Measurements from ENCODE around the gene CPNE5.

The CPNE5 gene

DNA sequence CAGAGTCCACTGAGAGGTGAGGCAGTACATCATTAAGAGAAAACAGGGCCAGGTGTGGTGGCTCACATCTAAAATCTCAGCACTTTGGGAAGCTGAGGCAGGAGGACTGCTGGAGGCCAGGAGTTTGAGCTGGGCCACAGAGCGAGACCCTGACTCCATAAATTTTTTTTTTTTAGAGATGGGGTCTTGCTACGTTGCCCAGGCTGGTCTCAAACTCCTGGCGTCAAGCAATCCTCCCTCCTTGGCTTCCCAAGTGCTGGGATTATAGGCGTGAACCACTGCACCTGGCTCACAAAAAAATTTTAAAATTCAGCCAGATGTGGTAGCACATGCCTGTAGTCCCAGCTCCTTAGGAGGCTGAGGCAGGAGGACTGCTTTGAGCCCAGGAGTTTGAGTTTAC, 18.1 kb upstream of the CPNE5 start:
- DNase-seq (ENCODE audit: low read depth in 2 of 2), result no peak

DNA sequence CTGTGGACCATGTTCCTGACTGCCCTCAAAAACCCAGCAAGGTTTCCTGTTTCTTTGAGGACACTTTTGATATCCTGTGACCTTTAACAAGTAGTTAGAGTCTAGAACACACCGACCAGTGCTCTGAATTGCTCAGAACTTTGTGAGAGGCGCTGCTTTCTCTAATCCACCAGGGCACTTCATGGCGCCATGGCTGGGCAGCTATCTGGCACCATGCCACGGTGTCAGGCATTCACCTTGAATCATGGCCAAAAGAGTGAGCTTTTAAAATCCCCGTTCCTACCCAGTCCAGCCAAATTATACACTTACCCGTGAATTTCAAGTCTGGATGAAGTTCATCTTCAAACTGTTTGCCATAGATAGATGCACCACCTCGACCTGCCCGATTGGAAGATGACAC, 17.0 kb upstream of the CPNE5 start:
- DNase-seq (ENCODE audit: low read depth in 2 of 2), result no peak

DNA sequence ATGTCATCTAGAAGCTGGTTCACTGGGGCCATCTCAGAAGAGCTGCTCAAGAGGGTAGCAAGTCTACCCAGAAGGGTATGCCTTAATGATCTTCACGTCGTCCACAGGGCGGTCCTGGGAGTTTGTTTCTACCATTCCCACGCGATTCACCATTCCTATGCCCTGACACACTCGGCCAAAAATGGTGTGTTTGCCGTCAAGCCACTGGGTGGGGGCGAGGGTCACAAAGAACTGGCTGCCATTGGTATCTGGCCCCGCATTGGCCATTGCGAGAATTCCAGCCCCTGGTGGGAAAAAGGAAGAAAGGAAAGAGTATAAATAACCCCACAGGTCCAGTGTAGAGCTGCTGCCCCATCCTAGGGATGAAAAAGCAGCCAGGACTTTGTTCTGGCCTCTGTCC, 16.5 kb upstream of the CPNE5 start:
- no peak for DNase-seq (ENCODE audit: low read depth in 2 of 2)

DNA sequence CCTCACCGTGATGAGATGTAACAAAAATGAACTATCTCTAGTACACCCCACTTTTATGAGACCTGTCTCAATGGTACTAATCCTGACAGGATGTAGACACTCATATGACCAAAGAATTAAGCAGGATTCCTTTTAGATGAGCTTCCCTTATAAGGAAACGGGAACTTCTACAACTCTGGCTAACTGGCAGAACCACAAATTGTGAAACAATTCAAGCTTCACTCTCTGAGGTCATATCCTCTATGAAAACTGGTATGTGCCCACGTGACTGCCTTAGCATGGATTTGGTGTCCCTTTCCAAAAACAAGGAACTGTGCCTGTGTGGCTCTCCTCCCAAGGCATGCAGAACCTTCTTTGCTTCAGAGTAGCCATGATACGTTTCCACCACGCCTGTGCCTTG, 14.1 kb upstream of the CPNE5 start:
- DNase-seq (ENCODE audit: low read depth in 2 of 2), result no peak

- DNase-seq (ENCODE audit: low read depth in 2 of 2), result no peak
These were observed 13.4 kb upstream of the CPNE5 start for GRCh38 chr6:36852481-36853147.

DNA sequence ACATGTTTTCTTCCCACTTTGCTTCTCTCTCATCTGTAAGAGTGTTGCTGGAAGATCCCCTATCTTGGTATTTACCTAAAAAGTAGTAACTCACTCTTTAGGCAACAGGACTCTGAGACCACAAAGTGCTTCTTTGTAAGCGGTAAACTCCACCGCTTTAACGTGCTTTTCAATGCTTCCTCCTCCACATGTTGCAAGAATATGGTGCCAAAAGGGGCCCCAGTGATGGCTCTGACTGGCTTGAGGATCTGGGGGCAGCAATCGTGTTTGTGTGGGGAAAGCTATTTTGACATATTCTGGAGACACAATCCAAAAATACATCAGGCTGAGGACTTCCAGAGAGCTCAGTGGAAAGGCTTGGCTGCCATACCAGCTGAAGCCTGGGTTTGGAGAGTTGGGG, 12.4 kb upstream of the CPNE5 start:
- no peak for DNase-seq (ENCODE audit: low read depth in 2 of 2)

DNA sequence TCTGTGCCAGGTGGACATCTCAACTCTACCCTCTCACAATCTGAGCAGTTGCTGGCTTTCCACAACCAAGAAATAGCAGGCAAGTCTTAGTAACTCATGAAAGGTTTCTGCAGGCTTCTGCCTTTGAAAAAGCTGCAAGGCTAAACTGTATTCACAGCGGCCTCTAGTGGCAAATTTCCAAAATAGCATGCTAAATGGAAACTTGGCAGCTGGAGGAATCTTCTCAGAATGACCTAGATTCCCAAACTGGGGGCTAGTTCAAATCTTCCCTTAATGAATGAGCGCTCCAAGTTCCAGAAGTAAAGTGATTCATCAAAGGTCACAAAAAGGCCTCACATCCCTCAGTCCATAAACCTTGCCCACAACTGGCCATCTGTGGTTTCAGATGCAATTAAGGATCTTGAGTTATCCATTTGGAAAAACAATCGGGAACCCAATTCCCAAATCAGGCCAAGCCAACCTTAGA, 11.9 kb upstream of the CPNE5 start:
- DNase-seq (ENCODE audit: low read depth in 2 of 2), result no peak

GRCh38 chr6:36850021-36850420, 10.8 kb upstream of the CPNE5 start:
- DNase-seq (ENCODE audit: low read depth in 2 of 2), result no peak

GRCh38 chr6:36848658-36849441, 9.6 kb upstream of the CPNE5 start:
- DNase-seq (ENCODE audit: low read depth in 2 of 2), result no peak

- DNase-seq (ENCODE audit: low read depth in 2 of 2), result no peak
These were observed 8.7 kb upstream of the CPNE5 start for GRCh38 chr6:36847991-36848390.

DNA sequence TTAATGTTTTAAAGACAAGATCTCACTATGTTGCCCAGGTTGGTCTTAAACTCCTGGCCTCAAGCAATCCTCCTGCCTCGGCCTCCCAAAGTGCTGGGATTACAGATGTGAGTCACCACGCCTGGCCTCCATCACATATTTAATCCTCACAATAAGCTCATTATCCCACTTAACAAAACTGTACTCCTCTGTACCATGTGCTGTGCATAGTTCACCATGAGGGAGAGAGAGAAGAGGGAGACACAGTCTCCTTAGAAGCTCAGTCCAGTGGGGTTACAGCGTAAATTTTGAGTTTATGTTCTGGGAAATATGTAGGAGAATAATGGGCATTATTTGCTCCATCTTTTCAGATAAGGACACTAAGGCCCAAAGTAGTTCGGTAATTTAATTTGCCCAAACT, 7.9 kb upstream of the CPNE5 start:
- no peak for DNase-seq (ENCODE audit: low read depth in 2 of 2)

DNA sequence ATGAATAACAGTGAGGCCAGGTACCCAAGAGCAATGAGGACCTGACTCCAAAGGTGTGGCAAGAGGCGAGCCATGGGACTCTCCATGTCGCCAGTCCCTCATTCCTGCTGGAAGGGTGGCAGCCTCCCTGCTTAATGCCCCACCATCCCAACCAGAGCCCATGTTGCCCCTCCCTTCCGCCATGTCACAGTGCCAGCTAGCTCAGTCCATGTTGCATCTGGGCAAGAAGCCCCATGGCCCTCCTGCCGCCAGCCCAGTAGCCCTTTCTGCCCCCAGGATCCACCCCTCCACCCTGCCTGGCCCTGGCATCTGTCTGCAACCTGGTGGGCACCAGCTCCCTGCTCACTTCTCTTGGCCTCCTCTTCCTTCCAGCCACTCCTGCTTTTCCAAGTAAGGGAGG, 6.0 kb upstream of the CPNE5 start:
- no peak for DNase-seq (ENCODE audit: low read depth in 2 of 2)

- DNase-seq (ENCODE audit: low read depth in 2 of 2), result no peak
These were observed 5.3 kb upstream of the CPNE5 start for GRCh38 chr6:36844232-36845170.

DNA sequence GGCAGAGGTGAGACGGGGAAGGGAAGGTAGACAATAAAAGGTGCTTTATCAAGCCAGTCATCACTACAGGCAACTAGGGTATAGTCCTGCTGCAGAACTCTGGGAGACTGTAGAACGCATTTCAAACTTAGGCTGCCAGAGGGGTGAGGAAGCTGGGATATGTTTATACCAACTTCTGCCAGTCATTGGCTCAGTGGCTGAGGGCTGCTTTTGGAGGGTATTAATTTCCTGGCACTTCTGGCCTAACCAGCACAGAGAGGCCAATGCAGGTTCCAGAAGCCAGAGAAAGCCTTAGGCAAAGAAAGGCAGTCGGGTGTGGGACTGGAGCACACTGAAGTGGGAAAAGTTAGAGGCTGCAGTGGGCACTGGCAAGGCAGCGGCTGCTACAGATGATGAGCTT, 3.9 kb upstream of the CPNE5 start:
- no peak for DNase-seq (ENCODE audit: low read depth in 2 of 2)

- no peak for DNase-seq (ENCODE audit: low read depth in 2 of 2)
These were observed 2.5 kb upstream of the CPNE5 start for GRCh38 chr6:36841756-36842155.

DNA sequence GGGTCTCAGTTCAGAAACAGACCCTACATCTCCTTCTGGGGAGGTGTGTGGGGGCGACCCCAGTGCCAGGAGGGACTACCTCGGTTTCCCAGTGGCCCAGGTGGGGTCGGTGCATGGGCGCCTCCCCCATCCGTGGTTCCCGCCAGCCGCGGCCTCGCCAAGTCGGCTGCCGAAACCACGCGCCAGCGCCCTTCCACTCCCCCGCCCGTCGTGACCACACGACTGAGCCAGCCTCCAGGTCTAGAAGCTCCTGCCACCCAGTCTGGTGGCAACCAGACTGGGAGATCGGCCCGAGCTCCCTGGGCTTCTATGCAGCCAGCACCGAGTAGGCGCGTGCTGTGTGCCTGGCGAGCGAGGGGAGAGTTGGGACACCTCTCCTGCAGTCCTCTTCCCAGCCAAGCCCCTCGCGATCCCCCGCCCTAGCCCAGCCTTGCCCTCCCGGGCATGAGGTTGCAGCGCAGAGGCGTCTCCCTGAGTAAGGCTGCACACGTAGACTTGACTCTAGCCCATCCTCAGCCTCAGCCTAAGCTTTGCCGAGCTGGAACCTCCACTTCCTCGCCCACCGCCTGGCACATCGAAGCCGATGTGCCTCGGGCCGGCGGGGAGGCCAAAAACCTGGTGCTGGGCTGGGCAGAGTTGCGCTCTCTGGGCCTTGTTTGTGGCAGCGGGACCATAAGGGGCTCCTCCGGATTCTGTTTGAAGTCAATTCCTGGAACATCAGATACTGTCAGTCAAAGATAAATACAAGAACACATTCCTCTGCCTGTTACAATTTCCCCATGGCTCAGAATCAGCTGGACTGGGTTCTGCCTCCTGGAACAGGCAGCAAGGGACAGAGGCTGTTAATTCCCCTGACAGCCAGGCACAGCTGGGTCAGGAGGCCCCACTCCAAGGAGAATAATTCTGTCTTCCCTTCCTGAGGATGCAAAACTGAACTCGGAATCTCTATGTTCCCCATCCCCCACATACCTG, 1.5 kb upstream of the CPNE5 start:
- DNase-seq (ENCODE audit: low read depth in 2 of 2), result no peak

GRCh38 chr6:36839749-36840431, 646 bp upstream of the CPNE5 start:
- DNase-seq (ENCODE audit: low read depth in 2 of 2), result no peak

GRCh38 chr6:36837686-36838085, 1.6 kb downstream of the CPNE5 start:
- no peak for DNase-seq (ENCODE audit: low read depth in 2 of 2)

- DNase-seq (ENCODE audit: low read depth in 2 of 2), result no peak
These were observed 2.3 kb downstream of the CPNE5 start for GRCh38 chr6:36837022-36837339.

DNA sequence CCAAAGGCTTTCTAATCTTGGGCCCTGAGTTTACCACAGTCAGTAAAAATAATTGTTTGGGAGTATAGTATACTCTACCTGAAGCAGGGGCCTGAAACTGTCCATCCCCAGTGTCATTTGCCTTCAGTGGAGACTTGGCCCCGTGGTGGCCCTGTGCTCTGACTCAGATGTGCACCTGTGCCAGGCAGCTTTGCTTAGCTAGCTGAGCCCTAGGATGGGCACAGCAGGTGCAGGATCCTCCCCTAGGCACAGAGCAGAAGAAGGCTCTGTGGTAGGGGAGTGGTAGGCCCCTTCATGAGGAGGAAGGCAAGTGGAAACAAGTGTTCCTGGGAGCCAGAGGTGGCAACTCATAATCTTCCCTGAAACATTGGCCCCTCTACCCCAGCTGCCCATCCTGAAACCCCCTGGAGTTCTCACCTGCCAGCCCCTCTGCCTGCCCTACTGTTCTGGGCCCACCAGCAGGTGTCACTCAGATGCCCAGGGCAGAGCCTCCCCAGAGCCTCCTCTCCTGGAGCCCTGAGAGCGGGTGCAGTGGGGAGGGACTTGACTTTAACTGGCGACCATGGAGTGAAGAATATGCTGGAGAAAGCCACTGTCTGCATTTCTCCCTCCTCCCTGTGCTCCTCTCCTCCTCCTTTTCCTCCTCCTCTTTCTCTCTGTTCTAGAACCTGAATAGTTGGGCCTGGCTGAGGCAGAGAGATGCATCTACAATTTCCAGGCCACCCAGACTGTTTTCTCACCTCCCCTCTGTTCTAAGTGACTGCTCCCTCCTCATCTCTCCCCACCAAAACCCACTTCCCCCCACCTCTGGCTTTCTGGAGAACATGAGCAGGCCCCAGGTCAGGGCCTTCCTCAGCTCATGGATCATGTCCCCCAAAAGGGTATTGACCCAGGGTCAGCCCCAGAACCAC, 2.9 kb downstream of the CPNE5 start:
- no peak for DNase-seq (ENCODE audit: low read depth in 2 of 2)

Measured in stimulated activated CD8-positive, alpha-beta memory T cell treated with anti-CD3 and anti-CD28 coated beads, Interleukin-2, amount 100 ng/mL, for 1 hour (primary cell).